GM12874 (cell line): Measurements from ENCODE around the gene FAM120B.

Experiments used
- TF ChIP-seq, protein P1 (sequence below): IDR thresholded peaks from 2 replicates; pipeline ENCODE4 v1.5.1; 2011; ENCODE audit warnings: low read depth, mild to moderate bottlenecking, control low read depth, low read length, moderate library complexity; ENCODE audit not compliant: insufficient read depth

FAM120B gene

DNA sequence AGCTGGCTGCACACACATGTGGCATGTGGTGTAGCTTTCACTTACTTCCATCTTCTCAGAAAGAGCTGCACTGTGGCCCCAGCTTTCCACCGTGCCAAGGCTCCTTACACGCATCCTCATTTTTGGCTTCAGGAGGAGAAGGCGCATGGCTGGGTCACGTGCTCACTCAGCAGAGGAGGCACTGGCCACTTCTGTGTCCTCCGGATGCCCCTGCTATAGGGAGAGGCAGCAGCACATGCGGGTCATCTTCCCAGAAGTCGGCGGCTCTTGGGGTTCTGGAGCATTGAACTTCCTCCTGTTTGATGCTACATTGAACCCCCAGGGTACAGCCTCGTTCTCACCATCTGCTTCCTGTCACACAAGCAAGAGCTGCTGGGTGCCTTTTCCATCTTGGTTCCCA, 111.3 kb downstream of the FAM120B start:
- TF ChIP-seq, protein P1, sequence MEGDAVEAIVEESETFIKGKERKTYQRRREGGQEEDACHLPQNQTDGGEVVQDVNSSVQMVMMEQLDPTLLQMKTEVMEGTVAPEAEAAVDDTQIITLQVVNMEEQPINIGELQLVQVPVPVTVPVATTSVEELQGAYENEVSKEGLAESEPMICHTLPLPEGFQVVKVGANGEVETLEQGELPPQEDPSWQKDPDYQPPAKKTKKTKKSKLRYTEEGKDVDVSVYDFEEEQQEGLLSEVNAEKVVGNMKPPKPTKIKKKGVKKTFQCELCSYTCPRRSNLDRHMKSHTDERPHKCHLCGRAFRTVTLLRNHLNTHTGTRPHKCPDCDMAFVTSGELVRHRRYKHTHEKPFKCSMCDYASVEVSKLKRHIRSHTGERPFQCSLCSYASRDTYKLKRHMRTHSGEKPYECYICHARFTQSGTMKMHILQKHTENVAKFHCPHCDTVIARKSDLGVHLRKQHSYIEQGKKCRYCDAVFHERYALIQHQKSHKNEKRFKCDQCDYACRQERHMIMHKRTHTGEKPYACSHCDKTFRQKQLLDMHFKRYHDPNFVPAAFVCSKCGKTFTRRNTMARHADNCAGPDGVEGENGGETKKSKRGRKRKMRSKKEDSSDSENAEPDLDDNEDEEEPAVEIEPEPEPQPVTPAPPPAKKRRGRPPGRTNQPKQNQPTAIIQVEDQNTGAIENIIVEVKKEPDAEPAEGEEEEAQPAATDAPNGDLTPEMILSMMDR: no peak

DNA sequence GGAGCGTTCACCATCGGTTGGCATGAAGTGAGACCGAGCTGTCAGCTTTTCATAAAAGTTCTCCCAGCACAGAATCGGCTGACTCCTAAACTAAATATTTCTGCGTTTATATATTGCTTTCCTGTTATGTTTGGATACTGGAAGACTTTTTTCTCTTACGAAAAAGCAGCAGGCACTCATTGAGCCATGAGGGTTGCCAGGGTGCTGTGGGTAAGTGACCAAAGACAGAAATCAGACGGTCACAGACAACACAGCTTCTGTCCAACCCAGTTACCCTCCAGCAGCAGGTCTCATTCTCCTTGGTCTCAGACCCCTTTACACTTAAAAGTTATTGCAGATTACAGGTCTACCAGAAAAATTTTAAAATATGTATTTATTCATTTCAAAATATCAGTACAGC, 113.7 kb downstream of the FAM120B start:
- TF ChIP-seq, protein P1: no peak

DNA sequence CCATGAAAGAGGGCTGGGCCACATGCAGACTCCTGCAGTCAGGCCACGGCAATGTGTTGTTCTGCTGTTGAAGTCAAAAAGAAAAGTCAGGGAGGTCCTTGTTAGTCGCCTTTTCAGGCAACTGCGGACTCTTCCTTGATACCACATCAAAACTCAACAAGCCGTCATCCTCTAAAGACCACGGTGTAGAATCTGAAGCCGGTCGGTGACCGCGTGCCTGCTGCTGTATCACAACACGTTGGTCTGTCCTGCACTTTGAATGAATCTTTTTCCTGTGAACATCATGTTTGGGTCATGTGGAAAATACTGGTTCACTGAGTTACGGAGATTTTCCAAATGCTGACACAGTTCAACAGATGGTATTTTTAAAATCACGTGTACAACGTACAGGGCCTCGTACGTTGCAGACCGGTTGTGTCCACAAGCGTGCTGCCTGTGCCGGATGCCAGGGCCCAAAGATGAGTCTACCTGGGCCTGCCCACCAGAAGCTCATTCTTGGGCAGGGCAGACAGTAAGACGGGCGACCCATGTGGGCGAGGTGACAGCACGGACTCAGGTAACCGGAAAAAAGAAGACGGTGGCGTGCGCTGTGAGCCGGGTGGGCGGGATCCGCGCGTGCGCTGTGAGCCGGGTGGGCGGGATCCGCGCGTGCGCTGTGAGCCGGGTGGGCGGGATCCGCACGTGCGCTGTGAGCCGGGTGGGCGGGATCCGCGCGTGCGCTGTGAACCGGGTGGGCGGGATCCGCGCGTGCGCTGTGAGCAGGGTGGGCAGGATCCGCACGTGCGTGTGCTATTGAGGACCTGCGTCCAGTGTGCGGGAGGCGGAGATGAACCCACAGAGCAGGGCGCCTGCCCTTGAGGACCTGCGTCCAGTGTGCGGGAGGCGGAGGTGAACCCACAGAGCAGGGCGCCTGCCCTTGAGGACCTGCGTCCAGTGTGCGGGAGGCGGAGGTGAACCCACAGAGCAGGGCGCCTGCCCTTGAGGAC, 114.5 kb downstream of the FAM120B start:
- TF ChIP-seq, protein P1: no peak

DNA sequence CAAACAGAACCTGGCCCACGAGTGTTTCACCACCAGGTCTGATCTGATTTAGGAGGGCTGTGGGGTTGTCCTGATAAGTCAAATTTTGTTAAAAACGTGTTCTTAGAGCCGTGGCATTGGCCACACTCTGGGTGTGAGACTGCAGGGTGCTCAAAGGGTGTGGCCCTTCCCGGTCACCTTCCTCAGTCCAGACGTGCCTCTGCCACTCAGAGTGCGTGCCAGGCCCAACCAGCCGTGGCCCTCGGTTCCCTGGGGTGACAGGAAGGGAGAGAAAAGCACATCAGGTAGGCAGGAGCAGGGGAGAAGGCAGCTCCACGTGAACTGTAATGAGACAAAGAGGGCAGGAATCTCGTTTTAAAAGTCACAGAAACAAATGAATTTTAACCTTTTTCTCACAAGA, 115.4 kb downstream of the FAM120B start:
- TF ChIP-seq, protein P1: no peak

DNA sequence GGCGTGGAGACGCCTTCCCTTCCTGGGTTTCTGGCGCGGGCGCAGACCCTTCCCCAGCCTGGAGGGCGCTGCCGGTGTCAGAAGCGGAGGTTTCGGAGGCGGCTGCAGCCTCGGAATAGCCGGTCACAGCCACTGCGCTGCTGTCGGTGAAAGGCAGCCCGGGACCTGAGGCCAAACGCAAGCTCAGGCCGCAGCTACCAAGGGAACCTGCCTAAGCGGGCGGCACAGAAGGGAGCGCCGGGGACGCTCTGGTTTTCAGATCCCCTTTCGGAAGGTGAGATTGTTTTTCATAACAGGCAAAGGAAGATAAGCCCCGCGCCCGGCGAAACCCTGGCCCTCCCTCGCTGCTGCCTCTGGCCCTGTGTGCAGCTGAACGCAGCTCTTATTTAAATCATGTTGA, 116.5 kb downstream of the FAM120B start:
- TF ChIP-seq, protein P1: no peak

DNA sequence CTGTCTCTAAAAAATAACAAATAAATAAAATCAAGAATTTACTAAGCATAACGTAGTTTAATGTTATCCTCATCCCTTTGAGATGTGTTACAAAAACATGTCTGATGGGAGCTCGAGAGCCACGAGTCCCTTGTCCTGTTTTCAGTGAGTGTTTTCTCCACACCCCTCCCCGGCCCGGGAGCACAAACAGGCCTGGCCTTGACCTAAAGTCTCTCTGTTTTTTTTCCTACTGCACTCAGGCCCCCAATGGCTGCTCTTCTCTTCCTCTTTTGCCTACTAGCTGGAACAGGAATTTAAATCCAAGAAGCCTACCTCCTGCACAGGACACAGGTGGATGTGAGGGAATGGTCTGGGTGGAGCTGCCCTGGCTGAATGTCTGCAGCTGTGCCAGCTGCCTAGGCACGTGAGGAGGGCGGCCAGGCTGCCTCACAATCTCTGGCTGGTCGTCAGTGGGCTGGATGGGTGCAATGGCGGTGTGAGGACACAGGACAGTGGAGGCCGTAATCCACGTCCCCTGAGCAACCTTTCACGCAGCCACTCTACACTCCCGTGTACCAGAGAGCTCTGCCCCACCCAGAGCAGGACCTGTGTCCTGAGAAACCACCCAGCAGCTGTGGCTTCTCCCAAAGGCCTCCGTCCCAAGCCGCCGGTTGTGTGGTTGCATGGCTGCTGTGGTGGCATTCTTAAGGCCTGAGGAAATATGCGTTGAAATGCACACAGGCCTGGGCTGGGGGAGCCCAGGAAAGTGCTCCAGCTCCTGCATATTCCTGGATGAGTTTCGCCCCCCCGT, 117.5 kb downstream of the FAM120B start:
- TF ChIP-seq, protein P1: no peak

DNA sequence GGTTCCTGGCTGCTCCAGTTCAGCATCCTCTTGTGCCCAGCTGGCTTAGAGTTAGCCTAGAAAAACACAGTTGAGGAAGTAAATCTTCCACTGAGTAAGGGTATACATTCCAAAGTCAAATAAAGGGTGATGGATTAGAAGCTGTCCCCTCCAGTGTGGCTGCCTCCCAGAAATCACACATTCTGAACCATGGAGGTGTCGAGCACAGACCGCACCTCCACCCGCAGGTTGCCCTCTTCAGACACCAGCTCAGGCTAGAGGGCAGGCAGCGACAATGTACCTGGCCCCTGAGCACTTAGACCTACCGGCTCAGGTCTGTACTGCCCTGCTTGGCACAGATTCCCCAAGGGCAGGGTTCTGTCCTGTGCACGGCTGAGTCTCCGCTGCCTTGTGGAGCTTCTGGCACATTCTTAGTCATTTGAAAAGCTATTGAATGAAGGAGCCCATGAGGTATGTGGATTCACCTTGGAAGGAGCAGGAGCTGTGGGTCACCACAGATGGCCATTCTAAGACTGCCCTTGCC, 118.1 kb downstream of the FAM120B start:
- TF ChIP-seq, protein P1: no peak
